Lung (tissue), 12 donors: ENCODE data around the gene FOSL1. TPM values are rescaled to one million over a fixed set of nuclear protein-coding genes. Genes with fewer than 3 reads are reported as not detected.
A peak's percentile ranks its signal among the peaks of the same experiment; 100 is the strongest.

Experiments used
- ATAC-seq: fragments of 200-7000 bp; cut with Tn5 transposase; one replicate; pipeline ENCODE4 v1.9.1; 2020; ENCODE audit warnings: moderate number of reproducible peaks; ENCODE audit not compliant: insufficient read depth, low FRiP score
- DNase-seq, 3 donors: peaks; one replicate each; pipeline ENCODE4 v3.0.0-alpha.2; 2013 to 2017
- H3K27ac ChIP-seq, 2 donors: one replicate each; pipeline ENCODE4 v1.5.1; 2013; ENCODE audit warnings: mild to moderate bottlenecking in 2 of 2, moderate library complexity in 2 of 2, control low read depth in 1 of 2, inconsistent platforms in 1 of 2, low read depth in 1 of 2, low read length in 1 of 2
- H3K27me3 ChIP-seq, 3 donors: one replicate each; pipeline ENCODE4 v1.5.1; 2013; ENCODE audit warnings: low read length in 2 of 3; ENCODE audit not compliant: control insufficient read depth in 3 of 3, insufficient read depth in 3 of 3
- H3K36me3 ChIP-seq, 4 donors: one replicate each; pipeline ENCODE4 v1.5.1; 2013; ENCODE audit warnings: low read length in 4 of 4, mild to moderate bottlenecking in 1 of 4, moderate library complexity in 1 of 4; ENCODE audit not compliant: control insufficient read depth in 4 of 4, insufficient read depth in 4 of 4
- H3K4me1 ChIP-seq, 5 donors: one replicate each; pipeline ENCODE4 v1.5.1; 2013; ENCODE audit warnings: low read length in 5 of 5, mild to moderate bottlenecking in 2 of 5, moderate library complexity in 1 of 5; ENCODE audit not compliant: control insufficient read depth in 5 of 5, insufficient read depth in 5 of 5
- H3K4me3 ChIP-seq: one replicate; pipeline ENCODE4 v1.5.1; 2013; ENCODE audit warnings: mild to moderate bottlenecking, control low read depth, moderate library complexity
- H3K9ac ChIP-seq, 2 donors: one replicate each; pipeline ENCODE4 v1.5.1; 2013; ENCODE audit warnings: low read length in 2 of 2, control low read depth in 1 of 2; ENCODE audit not compliant: insufficient read depth in 1 of 2
- H3K9me3 ChIP-seq, 4 donors: one replicate each; pipeline ENCODE4 v1.5.1; 2013; ENCODE audit warnings: low read length in 3 of 4, mild to moderate bottlenecking in 1 of 4, moderate library complexity in 1 of 4; ENCODE audit not compliant: control insufficient read depth in 4 of 4, insufficient read depth in 3 of 4
- CTCF ChIP-seq: IDR thresholded peaks from 2 replicates; pipeline ENCODE4 v1.5.1; 2012; ENCODE audit warnings: mild to moderate bottlenecking; ENCODE audit errors: control extremely low read depth, extremely low read depth
- WGBS, 2 donors: extraction: QIAGEN DNeasy Blood & Tissue Kit; methylation state at CpG; one replicate each; pipeline ENCODE4 v1.1.7; 2013; 5-methylcytosine and 5-hydroxymethylcytosine counted together
- polyA plus RNA-seq, 2 donors: library from polyadenylated mRNA; stranded (reverse); fragments of 200-250 nt; gene quantifications; one replicate each; pipeline ENCODE4 v1.2.1, GENCODE V29; 2013
- total RNA-seq, 2 donors: library from RNA; depleted of rRNA in 1 of 2; stranded (reverse); fragments of >200 nt in 1 of 2; gene quantifications; one replicate each; pipeline ENCODE4 v1.2.1, GENCODE V29; 2014 to 2021
- donor health status: control.
- donor health status: control.
- donor health status: Bipolar disorder and iron deficiency.
- donor health status: healthy.
- donor health status: DM: yes; HTN: yes; CAD: no.

FOSL1 gene
- total and polyA plus RNA-seq, 4 donors, result 0.43 to 19.9 (median 15.3) TPM

- no peak for ATAC-seq
- no peak for TF ChIP-seq CTCF
- peaks cover 0 to 22% (median 10%) of the 10 kb centered on the region in 5 donors for H3K4me1 ChIP-seq
- H3K27me3 ChIP-seq, result no peaks in the 10 kb centered on the region
- WGBS, 2 donors, result 91 to 99% methylated on average over 4 of the region's 4 CpGs
- DNase-seq, result no peak
- no peak overlapping the region for H3K9ac ChIP-seq
- peaks cover 0 to 6% (median 2%) of the 10 kb centered on the region in 4 donors for H3K9me3 ChIP-seq
- peaks cover 24 to 53% (median 31%) of the 10 kb centered on the region in 4 donors for H3K36me3 ChIP-seq
- no peak overlapping the region for H3K27ac ChIP-seq
- no peak overlapping the region for H3K4me3 ChIP-seq
These were observed 46.0 kb downstream of the FOSL1 start for GRCh38 chr11:65854161-65854592.

GRCh38 chr11:65853246-65853979 is 46.8 kb downstream of the FOSL1 start:
- ATAC-seq, result no peak
- TF ChIP-seq CTCF, result no peak
- Histone ChIP-seq H3K36me3 (peaks cover 24 to 53% (median 31%) of the 10 kb centered on the region in 4 donors), H3K27me3 (no peaks in the 10 kb centered on the region), H3K4me1 (peaks cover 0 to 15% (median 8%) of the 10 kb centered on the region in 5 donors), H3K9me3 (peaks cover 0 to 6% (median 2%) of the 10 kb centered on the region in 4 donors), H3K9ac (no peak overlapping the region), H3K27ac (no peak overlapping the region), H3K4me3 (no peak overlapping the region)
- DNase-seq, result no peak
- 91 to 95% methylated on average over 6 of the region's 6 CpGs for WGBS, 2 donors

- H3K27ac ChIP-seq, result no peak overlapping the region
- H3K4me3 ChIP-seq, result no peak overlapping the region
- DNase-seq (peak in 1 of 3 donors; percentile 10), ATAC-seq (no peak)
- H3K4me1 ChIP-seq, result peaks cover 0 to 14% (median 8%) of the 10 kb centered on the region in 5 donors
- peaks cover 0 to 6% (median 2%) of the 10 kb centered on the region in 4 donors for H3K9me3 ChIP-seq
- no peak overlapping the region for H3K9ac ChIP-seq
- WGBS, 2 donors, result 93 to 94% methylated on average over 26 to 33 of the region's 33 CpGs
- peaks cover 24 to 53% (median 31%) of the 10 kb centered on the region in 4 donors for H3K36me3 ChIP-seq
- no peaks in the 10 kb centered on the region for H3K27me3 ChIP-seq
- no peak for TF ChIP-seq CTCF
These were observed 47.5 kb downstream of the FOSL1 start for GRCh38 chr11:65852508-65853245.
